Stimulated activated naive CD4-positive, alpha-beta T cell treated with Interleukin-2 at 50 U/mL for 16 hours (primary cell): ENCODE results near the gene SDK1.
"Not testable (repeated sequence)": the region's sequence is repeated elsewhere in the genome, so short reads cannot be mapped to it uniquely, and the experiment has no call there.

Experiments used
- DNase-seq: peaks from one replicate; lab custom pipeline; 2025; lab: John Stamatoyannopoulos, UW

SDK1 gene

DNA sequence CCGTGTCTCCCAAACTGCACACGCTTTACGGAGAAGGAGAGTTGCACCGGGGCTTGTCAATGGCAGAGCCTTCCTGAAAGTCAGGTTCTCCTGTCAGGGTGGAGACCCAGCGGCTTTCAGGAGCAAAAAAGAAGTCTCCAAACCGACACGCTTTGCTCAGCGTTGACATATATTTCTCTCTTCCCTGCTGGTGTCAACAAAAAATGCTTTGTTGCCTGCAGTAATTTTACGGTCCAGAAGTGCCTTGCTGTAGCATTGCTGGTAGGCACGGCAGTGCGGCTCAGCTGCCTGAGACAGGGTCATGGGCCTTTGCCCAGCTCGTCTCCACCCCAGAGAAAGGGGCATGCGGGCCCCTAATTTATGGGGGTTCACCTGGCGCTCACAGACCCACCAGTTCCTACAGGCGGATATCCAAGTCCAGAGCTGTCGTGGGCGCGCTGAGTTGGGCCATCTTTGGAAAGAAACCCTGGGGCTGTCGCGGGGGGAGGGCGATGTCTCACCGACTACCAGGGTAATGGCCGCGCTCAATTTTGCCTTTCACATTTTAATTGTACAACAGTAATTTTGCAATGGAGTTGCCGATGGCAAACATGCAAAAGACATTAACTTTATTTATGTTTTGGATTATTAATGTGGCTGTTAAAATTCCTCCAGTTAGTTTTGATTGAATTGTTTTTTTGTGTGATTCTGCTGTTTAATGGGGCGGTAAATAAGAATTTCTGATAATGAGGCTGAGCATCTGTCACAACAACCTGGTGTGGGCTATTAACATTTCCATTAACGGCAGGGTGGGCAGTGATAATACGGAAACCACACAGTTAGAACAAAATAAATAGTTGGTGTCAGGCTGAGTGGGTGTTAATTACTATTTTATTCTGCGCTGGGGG, 902.8 kb downstream of the SDK1 start:
- no peak for DNase-seq

DNA sequence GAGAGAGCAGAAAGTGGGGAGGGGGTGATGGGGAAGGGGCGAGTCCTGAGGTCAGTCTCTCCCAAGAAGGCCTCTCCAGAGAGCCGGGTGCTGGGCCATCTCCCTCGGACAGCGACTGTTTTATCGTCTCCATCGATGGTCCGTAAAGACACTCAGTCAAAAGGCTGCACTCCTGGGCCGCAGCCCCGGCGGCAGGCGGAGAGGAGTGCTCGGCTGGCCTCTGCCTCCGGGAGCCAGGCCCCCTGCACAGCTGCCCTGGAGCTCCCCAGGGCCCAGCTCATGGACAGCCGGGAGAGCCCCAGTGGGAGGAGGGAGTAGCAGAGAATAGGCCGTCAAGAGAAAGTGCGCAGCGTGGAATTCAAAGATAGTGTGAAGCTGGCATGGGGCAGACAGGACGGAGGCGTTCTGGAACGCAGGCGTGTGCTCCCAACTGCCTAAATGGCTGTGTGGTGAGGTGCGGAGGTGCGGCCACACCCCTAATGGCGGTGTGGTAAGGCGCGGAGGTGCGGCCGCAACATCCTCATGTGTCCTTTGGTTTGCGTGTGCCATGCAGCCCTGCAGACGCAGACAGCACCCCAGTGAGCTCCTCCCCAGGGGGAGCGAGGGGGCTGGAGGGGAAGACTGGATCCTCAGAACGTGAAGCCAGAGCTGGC, 903.6 kb downstream of the SDK1 start:
- DNase-seq, result peak; percentile 77

DNA sequence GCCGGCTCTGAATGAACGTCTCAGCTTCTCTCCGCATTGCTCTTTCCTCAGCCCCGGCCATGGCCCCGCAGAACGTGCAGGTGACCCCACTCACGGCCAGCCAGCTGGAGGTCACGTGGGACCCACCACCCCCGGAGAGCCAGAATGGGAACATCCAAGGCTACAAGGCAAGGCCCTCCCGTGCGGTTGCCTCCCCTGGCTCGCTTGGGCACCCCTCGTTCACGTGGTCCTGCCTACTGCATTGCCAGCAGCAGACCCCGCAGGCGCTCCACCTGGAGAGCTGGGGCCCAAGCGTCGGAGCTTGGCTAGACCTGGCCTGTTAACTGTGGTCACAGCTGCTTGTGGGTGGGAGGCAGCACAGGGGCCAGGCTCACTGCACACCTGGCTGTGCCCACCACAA, 904.8 kb downstream of the SDK1 start:
- DNase-seq, result no peak

DNA sequence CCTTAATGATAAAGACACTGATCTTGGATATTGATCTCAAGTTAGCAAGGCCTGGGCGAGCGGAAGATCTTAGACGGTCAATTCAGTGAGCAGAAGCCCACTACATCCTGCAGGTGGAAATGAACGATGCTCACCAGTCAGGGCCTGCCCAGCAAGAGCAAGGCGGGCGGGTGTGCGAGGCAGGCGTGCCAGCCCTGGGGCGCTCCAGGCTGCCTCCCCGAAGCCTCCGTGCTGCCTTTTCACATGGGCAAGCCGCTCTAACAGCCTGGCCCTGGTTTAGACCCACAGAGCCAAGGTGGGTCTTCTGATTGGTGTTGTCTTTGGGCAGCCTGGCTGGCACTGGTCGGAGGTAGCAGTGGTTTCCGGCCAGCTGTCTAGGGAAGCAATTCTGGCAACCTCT, 906.0 kb downstream of the SDK1 start:
- no peak for DNase-seq

DNA sequence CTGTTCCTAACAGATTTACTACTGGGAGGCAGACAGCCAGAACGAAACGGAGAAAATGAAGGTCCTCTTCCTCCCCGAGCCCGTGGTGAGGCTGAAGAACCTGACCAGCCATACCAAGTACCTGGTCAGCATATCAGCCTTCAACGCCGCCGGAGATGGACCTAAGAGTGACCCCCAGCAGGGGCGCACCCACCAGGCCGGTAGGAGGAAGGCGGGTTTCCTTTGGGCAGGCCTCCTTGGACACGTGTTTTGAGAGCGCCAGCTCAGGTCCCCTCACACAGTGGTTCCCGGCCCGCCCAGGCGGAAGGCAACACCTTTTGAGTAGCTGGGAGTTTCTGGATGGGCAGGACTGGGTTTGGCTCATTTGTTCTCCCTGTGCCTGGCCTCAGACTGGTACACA, 907.0 kb downstream of the SDK1 start:
- no peak for DNase-seq

DNA sequence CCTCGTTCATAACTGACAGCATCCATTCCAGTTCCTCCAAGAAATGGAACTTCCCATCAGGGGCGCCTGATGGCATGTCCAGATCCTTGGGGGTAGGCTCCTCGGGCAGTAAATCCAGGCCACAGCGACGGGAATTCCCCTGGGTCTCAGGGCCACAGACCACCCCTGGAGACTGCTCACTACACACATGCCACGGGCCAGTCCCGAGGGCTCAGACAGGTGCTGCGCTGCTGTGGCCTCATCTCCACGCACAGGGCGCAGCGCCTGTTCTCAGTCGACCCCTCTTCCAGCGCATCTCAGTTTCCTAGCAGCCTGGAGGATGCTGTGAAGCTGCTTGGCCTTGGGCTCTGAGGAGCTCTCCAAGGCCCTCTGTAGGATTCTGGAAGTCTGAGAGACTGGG, 907.5 kb downstream of the SDK1 start:
- no peak for DNase-seq

DNA sequence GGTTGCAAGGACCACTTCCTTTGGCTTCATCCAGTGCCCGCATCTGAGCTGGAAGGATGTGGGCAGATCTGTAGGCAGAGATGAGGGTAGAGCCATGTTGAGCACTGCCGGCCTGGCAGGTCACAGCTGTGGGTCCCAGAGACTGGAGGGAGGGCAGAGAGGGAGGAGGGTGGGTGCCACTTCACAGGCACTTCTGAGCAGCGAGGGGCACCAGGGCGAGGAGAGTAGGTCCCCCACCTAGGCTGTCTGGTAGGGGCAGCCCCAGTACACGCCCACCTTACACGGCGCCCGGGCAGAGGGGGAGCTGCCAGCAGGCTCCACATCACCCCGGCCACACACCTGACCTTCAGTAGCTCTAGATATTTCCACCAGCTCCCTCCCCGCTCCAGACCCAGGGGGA, 908.1 kb downstream of the SDK1 start:
- no peak for DNase-seq

DNA sequence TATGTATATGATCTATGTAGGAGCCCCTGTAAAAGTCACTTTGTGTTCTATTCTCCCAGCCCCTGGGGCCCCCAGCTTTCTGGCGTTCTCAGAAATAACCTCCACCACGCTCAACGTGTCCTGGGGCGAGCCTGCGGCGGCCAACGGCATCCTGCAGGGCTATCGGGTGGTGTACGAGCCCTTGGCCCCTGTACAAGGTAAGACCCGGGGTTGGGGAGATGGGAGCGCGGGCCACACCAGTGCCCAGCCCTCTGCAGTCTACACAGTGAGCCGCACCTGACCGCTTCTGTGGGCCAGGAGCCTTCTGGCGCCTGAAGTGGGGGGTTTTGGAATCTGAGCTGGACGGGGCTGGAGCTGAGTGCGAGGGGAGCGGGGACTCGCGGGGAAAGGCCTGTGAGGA, 908.9 kb downstream of the SDK1 start:
- no peak for DNase-seq

DNA sequence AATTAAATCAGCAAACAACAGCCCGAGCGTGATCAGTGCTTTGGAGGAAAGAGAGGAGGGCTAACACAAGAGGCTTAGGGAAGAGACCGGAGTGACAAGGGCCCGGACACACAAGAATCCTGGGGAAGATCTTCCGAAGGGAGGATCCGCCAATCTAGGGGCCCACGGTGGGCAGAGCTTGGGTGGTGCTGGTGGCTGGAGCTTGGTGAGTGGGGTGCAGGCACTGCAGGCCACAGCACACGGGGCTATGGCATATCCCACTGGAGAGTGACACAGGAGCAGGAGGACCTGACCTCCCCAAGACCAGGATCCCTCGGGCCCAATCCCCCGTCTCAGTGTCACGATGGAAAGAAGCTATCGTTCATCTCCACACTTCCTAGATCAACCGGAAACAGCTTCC, 909.8 kb downstream of the SDK1 start:
- DNase-seq, result no peak

DNA sequence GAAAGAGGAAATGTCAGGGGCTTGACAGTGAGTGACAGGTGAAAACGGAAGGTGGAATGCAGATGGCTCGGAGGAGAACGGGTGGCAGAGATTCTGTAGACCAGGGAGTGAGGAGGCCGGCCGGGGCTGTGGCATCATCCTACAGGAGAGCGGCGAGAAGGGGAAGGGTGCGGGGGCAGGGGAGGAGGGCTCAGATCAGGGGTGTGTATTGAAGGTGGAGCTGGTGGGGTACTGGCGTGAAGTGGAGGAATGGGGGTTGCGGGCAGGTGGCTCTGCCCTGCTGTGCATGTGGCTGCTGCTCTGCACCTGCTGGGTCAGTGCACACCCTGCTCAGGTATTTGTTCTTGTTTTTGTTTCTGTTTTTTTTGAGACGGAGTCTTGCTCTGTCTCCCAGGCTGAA, 910.2 kb downstream of the SDK1 start:
- DNase-seq, result no peak

DNA sequence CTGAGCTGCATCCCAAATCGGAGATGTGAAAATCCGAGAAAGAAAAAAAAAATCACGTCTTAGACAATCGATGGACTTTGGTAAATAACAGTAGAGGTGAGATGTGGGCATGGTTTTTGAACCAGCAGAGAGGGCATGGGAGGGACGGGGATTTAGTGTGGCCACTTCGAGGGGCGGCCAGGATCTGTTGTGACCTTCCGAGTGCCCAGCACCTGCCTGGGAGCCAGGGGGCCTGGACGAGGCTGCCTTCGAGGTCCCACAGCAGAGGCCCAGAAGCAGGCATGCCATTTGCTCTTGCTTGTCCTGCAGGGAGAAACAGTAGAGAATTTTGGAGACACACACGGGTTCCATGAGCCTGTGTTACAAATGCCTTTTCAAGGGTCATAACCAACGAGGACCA, 911.3 kb downstream of the SDK1 start:
- no peak for DNase-seq

DNA sequence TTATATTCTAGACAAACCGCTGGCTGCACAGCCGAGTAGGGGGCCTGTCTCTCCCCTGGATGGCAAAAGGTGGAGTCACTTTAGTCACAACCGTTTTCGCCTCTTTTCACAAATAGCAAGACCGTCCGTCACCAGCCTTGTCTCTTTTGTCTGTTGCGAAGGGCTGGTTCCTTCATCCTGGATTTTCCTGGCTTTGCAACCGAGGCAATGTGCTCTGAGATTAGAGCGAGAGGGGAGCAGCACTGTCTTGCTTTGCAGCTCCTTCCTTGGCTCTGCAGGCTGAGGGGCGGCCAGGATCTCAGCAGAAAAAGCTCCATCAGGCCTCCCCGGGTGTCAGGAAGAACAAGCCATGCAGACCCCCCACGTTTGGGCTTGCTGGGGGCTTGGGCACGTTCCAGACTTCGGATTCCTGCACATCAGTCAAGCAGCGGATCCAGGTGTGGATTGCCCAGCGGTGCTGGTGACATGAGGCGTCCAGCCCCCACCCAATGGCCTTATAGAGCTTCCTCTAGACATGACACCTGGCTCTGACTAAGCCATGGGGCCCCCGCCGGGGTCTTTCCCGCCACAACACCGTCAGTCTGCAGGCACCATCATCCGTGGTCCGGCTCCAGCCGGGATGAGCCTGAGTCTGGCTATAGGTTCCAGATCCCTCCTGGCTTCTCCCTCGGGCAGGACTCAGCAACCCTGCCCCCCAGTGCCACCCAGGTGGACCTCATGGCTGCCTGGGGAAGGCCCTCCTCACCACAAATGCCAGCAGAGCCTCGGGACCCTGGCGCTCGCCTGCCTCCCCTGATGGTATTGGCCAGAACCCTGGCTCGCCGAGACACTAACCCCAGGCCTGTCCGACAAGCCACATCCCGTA, 913.5 kb downstream of the SDK1 start:
- no peak for DNase-seq

DNA sequence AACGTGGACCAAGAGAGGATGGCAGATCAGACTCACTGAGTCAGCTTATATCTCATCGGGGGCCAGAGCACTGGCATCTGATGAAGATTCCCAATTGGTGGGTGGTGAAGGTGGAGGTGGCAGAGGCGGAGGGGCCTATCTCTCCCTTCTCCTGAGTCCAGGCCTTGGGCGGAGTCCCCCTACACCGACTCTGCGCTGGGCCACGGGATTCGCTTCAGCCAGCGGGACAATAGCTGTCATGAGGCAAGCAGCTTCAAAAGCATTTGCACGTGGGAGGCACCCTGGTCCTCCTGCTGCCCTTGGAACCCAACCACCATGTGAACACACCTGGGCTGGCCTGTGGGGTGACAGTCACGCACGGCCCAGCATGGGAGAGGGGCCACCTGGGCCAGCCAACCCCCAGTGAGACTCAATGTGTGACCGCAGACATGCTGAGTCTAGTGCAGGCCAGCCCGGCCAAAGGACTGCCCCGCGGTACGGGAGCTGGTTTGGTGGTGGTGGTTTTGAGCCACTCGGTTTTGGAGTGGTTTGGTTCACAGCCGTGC, 914.2 kb downstream of the SDK1 start:
- DNase-seq, result no peak

DNA sequence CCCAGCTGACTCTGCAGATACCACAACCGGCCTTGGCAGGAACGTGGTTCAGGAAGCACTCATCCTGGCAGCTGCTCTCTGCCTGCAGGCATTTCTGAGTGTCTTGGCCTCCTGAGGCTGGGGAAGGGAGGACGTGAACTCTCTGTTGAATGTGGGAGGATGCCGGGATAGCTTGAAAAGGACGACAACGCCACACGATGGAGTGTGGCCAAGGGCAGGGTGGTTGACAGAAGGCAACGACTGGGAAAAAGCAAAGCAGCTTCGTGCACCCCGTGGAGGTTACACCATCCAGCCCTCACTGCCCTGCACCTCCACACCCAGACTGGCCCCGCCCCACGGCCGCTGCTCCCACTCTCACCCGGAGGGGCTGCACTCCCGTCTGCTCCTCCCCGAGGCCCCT, 915.0 kb downstream of the SDK1 start:
- DNase-seq, result no peak

DNA sequence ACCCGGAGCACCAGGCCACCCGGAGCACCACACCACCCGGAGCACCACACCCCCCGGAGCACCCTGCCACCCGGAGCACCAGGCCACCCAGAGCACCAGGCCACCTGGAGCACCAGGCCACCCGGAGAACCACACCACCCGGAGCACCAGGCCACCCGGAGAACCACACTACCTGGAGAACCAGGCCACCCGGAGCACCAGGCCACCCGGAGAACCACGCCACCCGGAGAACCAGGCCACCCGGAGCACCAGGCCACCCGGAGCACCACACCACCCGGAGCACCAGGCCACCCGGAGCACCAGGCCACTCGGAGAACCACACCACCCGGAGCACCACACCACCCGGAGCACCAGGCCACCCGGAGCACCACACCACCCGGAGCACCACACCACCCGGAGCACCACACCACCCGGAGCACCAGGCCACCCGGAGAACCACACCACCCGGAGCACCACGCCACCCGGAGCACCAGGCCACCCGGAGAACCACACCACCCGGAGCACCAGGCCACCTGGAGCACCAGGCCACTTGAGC, 916.1 kb downstream of the SDK1 start:
- not testable (repeated sequence) for DNase-seq

DNA sequence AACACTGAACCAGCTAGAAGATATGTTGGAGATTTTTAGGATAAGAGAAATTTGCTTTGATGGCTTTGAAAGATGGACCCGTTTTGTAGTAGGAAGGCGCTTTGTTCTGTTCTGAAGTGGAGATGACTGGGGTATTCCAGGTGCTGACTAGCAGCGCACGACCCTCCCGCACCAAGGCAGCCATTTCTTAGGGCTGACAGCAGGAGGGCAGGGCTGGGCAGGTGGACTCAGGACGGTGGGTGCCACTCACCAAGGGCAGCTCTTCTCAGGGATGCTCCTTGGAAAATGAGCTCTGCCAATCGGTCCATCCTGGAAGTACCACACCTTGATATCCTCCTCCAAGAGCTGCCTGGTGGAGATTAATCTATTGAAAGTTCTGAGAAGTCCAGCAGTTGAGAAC, 917.4 kb downstream of the SDK1 start:
- DNase-seq, result no peak

DNA sequence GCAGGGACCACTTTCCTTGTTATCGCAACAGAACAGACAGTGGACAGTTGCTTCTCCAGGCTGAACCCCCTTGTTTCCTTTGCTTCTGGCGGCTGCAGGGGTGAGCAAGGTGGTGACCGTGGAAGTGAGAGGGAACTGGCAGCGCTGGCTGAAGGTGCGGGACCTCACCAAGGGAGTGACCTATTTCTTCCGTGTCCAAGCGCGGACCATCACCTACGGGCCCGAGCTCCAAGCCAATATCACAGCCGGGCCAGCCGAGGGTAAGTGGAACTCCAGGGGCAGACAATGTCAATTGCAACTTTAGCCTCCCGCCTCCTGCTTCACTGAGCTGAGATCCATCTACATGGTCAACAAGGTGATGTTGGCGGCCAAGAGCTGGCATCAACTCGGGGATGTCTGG, 919.0 kb downstream of the SDK1 start:
- no peak for DNase-seq

DNA sequence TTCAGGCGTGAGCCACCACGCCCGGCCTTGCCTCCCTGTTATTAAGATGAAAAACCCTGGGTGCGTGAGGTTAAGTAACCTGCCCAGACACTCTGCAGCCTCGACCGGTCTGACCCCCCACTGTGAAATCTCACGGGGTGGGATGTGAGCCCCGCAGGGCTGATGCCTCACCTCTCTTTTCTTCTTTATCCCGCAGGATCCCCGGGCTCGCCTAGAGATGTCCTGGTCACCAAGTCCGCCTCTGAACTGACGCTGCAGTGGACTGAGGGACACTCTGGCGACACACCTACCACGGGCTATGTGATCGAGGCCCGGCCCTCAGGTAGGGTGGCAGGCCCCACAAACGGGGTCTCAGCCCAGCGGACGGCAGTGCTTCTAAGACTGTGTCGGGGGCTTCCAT, 920.0 kb downstream of the SDK1 start:
- DNase-seq, result no peak

DNA sequence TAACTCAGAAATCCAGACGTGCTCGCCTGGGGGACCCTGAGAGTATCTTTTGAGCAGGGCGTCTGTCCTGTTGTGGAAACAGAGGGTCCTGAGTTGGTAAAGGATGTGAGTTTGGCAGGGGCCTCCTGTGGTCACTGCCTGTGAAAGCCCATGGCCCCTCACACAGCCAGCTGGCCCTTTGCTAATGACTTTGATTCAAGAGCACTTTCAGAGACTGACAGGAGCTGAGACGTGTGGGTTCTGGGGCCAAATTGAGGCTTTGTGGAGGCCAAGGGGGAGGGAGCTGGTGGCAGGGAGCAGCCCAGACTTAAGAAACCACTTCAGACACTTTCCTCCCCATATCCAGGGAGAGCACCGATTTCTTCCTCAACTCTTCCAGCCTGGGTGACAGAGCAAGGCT, 921.6 kb downstream of the SDK1 start:
- no peak for DNase-seq

DNA sequence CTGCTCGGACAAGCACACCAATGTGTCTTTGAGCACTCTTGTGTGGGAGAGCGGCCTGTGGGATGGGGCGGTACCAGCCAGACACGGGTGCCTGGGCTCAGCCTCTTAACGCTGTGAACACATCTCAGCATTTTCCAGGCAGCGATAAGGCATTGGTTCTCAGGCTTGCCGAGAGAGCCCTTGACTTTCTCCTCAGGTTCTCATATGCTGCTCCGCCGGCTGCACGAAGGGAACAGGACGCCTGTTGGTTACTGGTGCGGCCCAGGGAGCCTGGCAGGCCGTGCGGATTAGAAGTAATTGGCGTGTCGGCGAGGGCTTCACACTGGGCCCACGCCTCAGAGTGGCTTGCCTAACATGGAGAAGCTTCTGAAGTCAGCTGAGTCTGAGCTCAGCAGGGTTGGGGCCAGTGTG, 924.3 kb downstream of the SDK1 start:
- DNase-seq, result no peak

DNA sequence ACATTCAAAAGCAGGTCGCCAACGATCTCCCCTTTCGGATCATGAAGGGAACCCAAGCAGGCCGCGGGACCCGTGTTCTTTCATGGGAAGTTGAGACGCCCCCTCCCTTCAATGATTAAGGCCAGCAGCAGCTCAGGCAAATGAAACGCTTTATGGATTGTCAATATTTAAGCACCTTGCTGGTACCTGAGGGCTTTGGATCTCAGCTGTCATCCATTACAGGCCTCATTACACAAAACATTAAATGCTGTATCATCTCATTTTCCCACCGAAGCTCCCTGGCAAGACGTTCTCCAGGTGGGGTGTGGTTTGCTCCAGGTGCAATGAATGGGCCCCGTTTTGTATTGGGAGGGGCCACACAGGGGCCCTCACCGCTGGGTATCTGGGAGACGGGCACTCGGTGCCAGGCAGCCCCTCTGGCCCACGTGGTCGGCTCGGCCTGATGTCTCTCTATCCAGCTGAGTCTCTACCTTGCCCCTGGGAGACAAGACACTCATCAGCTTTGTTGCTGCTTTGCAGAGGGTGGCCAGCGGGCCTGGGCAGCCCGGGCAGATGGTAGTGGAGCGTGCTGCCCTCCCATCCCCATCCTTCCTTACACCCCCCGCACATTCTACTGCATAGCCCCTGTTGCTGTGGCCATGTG, 925.0 kb downstream of the SDK1 start:
- no peak for DNase-seq

DNA sequence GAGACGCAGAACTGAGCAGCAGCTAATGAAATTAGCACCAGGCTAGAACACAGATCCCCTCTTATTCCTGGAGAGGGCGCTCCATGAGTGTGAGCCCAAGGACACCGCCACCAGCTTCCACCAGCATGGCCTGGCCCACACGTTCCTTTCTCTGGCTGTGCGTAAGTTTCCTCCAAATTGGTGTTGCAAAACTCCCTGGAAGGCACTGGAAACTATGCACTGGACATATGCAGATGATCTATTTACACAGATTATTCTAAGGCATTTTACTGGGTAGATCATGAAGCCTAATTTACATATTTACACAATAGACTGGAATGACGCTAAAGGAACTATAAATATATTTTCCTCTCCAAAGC, 925.5 kb downstream of the SDK1 start:
- DNase-seq, result no peak
